GM15510 (cell line): ENCODE measurements around the gene LSM12.

Experiments used
- POLR2A ChIP-seq: IDR thresholded peaks from 3 replicates; pipeline ENCODE4 v1.6.1; 2011; ENCODE audit warnings: borderline replicate concordance; ENCODE audit not compliant: insufficient read length; ENCODE audit errors: extremely low read depth

LSM12 gene

GRCh38 chr17:44033861-44034408 is 32.5 kb downstream of the LSM12 start:
- no peak for TF ChIP-seq POLR2A

- no peak for TF ChIP-seq POLR2A
Observed at GRCh38 chr17:44030482-44030881, 36.0 kb downstream of the LSM12 start.

GRCh38 chr17:44029736-44030135 is 36.7 kb downstream of the LSM12 start:
- no peak for TF ChIP-seq POLR2A

GRCh38 chr17:44024853-44025252 is 41.6 kb downstream of the LSM12 start:
- no peak for TF ChIP-seq POLR2A

GRCh38 chr17:44024271-44024663 is 42.2 kb downstream of the LSM12 start:
- no peak for TF ChIP-seq POLR2A

GRCh38 chr17:44023545-44024270 is 42.8 kb downstream of the LSM12 start:
- TF ChIP-seq POLR2A, result no peak

GRCh38 chr17:44022246-44022645 is 44.2 kb downstream of the LSM12 start:
- no peak for TF ChIP-seq POLR2A

- TF ChIP-seq POLR2A, result peak; percentile 78
Observed at GRCh38 chr17:44014437-44015172, 51.9 kb downstream of the LSM12 start, which contains the start of gene TMEM101. Gene TMEM101, minus strand, starts transcription at chr17:44014963. Its CDS starts 11 bp downstream, at chr17:44014952.

- no peak for TF ChIP-seq POLR2A
Observed at GRCh38 chr17:44014133-44014436, 52.4 kb downstream of the LSM12 start.

GRCh38 chr17:44012874-44013273 is 53.6 kb downstream of the LSM12 start:
- no peak for TF ChIP-seq POLR2A

GRCh38 chr17:44012391-44012790 is 54.1 kb downstream of the LSM12 start:
- no peak for TF ChIP-seq POLR2A

GRCh38 chr17:44011876-44012275 is 54.6 kb downstream of the LSM12 start:
- TF ChIP-seq POLR2A, result no peak

- no peak for TF ChIP-seq POLR2A
Observed at GRCh38 chr17:44010966-44011647, 55.4 kb downstream of the LSM12 start.

- no peak for TF ChIP-seq POLR2A
Observed at GRCh38 chr17:44008205-44008909, 58.1 kb downstream of the LSM12 start.
